ENCODE data around the gene MAPK12.

Gene MAPK12

DNA sequence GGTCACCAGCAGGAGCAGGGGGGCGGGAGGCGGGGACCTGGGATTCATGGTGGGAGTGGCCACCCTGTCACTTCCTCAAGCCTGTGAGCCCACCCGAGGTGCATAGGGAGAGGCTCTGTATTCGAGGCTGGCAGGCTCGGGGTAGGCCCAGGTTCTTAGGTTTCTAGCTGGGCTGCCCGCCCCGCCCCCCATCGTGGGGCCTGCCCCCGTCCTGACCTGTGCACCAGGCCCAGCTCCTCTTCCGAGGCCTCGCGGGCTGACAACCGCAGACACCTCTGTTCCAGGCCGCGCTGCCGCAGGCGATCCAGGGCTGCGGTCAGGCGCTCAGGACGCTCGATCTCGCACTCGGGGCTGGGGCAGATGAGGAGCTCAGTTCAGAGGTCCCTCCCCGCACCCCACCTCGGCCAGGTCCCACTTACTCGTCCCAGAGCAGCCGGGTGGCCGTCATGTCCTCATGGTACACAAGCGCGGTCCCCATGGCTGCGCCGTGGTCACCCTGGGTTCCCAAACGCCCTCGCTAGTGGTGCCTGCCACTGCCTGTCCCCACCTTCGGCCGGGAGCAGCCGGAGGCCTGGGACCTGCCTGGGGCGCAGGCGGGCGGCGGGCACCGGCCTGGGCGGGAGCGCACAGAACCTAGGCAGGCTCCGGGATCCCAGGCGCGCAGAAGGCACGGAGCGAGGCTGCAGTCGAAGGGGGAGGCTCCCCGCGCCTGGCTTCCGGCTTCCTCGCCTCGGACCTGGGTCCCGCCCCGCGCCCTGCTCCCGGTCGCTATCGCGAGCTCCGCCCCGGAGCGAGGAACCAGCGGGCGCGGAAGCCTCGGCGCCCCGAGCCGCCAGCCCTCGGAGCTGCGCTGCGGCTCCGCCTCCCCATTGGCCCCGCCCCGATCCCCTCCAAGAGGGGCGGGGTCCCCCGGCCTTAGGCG lies 10.7 kb downstream of the MAPK12 start, which contains the start of gene HDAC10:
Gene HDAC10 (minus strand): TSS at position 711 of the 922 bp plus-strand sequence. CDS start 233 bp downstream, at position 478.
- peak; percentile 83 for DNase-seq

DNA sequence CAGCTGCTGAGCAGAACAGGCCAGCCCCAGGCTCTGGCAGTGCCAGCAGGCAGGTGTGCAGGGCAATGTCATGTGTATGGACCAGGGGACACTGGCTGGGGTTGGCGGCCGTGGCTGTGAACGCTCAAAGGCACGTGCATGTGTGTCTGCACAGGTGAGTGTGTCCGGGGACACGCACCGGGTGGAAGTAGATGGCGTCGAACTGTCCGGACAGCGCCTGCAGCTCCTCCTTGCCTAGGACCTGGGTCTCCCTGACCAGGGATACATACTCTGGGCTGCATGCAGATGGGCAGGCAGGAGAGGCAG lies 11.3 kb downstream of the MAPK12 start:
- DNase-seq = no peak

DNA sequence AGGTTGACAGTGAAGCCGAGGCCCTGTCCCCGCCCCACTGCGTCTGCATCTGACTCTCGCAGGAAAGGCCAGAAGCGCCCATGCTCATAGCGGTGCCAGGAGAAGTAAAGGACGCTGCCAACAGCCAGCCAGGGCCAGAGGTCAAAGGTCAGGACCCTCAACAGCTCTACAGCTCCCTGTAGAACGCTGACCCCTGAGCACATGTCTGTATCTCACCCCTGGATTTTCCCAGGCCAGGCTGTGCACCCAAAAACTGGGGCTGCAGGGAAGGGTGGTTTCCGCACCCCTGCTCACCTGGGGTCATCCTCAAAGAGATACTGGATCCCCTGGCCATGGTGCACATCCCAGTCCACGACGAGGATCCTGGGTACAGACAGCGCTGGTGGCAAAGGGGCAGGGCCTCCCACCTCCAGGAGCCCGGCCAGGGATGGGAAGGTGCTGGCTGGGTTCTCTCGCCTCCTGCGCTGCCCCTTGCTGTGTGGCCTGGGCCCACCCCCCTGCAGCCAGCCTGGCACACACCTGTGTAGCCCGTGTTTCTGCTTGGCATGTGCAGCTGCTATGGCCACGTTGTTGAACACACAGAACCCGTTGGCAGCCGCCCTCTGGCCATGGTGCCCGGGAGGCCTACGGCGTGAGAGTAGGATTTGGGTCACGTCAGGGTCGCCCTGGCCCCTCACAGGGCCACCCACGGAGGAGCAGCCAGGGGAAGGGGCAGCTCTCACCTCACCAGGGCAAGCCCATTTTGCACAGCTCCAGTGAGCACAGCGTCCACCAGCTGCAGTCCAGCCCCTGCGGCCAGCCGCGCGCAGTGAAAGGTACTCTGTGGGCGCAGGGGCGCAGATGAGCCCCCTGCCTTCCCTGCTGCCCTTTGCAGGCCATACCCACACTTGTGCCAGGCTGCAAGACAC lies 11.9 kb downstream of the MAPK12 start:
- no peak for DNase-seq

DNA sequence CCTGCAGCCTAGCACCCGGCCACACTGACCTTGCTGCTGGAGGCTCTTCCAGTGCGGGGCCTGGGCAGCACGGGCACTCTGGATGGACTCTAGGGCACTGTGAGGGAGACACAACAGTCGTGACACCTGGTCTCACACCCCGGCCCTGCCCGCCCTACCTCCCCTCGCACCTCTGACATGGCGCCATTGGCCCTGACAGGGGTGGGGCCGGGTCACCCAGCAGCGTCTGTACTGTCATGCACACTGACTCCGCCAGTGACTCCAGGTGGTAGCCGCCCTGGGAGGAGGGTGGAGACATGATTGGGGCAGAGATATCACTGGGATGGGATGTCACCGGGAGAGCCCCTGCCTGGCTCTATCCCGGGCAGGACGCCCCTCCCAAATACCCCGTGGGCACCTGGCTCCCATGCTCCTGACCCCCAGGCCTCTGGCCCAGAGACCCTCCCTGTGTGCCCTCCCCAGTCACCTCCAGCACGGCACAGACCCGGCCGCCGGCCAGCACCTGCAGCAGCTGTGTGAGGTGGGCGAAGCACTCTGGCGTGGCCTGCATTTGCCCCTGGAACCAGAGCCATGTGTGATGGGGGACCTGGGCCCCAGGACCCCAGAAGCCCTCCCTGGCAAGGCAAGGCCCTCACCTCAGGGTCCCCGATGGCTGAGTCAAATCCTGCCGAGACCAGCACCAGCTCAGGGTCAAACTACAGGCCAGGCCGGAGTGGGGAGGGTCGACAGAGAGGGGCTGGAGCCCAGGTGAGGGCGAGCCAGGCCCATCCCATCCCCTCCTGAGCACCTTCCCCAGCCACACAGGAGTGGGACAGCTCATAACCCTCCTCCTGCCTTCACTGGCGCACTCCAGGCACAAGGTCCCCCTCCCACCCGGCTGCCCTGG lies 13.0 kb downstream of the MAPK12 start:
- no peak for DNase-seq

DNA sequence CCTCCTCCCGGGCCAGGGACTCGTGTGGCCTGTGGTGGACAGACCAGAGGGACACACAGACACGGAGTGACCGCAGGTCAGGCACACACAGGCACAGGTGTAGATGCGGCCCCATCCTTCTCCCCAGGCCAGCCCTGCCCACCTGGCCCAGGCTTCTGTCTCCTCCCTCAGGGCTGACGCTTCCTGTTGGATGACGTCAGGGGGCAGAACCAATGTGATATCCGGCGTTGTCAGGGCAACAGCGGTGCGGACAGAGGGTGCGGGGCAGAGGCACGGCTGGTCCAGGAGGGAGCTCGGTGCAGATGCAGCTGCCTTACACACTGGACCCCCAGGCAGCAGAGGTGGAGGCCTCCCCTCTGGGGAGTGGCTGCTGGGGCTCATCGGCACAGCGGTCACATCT lies 13.7 kb downstream of the MAPK12 start:
- DNase-seq = peak; percentile 58

DNA sequence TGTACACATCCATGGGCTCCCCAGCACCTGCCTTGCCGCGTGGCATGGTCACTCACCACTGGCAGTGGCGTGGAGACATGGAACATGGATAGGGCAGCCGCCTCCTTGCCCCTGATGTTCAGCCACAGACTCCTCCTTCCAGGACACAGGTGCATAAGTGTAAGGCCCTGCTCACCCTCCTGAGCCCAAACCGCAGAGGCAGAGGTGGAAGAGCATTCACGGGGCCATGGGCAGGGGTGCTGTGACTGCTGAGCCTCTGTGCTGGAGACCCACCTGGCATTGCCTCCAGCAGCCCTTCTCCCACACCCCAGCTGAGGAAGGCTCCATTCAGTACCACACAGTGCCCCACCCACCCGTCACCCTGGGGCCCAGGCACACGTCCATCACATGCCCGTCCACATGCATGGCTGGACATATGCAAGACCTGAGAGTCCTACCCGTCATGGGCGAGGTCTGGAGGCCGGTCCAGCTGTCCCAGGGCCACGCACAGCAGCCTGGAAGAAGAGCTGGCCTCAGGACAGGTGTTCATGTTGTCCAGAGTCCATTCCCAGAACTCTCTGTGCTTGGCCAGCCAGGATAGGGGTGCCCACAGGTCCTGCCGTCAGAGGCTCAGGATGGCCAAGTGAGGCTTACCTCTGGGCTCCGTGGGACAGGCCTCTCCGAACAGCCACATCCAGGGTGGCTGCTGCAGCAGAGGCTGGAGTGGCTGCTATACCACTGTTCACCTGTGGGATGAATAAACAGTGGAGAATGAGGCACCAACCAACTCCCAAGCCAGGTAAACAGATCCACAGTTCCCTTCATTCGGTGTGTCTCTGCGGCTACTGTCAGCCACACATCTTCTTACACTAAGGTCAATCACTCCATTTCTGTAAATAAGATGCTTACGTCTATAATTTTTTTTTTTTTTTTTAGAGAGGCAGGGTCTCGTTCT lies 15.0 kb downstream of the MAPK12 start:
- peak; percentile 17 for DNase-seq

DNA sequence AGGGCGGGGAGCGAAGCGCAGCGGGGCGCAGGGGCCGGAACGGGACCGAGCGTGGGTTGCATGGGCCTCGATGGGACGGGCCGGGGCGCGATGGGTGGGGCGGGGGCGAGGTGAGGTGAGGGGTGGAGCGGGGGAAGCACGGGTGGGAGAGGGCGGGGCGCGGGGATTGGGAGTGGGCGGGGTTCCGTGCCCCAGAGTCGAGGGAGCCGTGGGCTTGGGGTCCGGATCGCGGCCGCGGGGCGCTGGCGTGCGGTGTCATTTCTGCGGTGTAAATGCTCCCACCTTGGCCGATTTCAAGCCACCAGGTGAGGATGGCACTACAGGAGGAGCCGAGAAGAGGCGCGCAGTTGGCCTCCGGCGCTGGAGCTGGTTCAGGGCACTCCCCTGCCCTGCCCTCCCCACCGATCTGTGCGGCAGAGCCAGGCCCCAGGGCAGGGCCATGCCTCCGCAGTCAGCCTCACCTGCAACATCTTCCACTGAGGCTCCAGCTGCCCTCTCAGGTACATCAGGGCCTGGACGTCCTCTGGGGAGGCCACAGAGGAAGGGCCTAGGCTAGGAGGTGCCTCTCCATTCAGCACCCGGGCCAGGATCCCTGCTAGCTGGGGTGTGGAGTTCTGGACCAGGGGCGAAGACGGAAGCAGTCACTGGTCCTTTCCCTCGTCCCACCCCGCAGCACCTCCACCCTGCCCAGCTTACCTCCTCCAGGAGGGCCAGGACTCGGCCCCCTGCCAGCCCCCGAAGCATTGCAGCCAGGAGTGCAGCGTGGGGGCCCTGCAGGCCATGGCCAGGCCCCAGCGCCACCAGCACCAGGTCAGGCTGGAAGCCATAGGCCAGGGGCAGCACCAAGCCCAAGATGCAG lies 16.0 kb downstream of the MAPK12 start:
- DNase-seq = peak; percentile 76

DNA sequence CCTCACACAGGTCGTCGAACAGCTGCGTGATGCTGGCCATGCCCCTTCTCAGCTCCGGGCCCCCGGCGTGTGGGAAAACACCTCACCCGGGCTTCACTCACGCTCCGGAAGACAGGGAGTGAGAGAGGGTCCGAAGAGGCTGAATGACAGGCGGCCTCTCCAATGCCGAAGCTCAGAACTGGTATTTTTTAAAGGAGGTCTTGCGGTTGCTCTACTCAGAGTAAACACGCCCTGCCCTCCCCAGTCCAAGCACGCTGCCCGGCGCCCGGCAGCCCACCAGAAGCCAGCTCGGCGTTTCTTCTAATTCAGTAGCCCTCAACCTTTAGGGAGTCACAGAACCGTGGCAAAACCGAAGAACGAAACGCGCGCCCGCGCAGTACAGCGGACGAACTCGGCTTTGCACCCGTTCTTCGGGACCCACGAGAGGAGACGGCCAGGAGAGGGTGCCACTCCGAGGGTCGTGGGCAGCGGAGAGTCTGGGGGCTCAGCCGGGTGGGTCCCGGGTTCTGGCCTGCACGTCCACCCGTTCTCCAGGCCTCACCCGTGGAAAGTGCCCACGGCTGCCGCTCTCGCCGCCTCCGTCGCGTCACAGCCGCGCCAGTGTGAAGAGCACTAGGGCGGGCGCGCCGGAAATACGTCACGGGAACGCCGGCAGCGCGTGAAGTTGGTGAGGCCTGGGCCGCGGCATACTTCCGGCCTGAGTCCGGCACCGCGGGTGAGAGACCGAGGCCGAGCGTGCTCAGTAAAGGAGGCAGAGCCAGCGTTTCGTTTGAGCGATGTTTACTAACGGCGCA lies 16.9 kb downstream of the MAPK12 start, which contains the start of gene TUBGCP6:
Gene TUBGCP6 (minus strand): TSS at position 604 of the 794 bp plus-strand sequence. CDS start 564 bp downstream, at position 40.
- peak; percentile 93 for DNase-seq

DNA sequence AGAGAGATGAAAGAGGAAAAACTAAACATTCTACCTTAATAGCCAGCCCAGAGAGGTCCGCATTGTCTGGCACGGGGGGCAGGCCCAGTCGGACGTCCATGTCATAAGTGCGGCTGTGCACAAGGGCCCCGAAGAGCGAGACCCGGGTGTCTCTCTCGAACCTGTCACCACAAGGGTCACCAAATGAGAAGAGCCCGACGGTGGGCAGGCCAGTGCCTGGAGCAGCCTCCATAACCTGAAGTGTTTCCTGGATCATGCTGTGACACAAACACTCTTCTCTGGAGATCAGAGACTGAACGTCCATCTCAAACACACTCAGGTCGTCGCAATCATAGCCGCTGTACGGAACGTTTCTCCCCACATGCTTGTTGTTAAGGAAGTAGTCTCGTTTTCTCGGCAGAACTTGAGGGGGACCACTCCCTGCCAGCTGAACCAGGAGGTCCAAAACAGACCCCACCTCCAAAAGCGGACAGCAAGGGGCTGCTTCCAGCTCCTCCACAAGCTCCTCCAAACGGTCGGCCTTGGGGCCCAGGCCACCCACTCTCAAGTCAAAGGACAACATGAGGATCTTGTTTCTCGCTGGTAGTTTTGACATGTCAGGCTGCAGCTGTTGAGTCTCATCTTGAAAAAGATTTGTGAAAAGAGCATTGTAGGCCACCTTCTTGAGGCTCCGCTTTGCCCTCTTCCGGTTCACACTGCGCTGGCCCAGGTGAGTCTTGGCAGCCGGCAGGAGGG lies 17.6 kb downstream of the MAPK12 start:
- no peak for DNase-seq

DNA sequence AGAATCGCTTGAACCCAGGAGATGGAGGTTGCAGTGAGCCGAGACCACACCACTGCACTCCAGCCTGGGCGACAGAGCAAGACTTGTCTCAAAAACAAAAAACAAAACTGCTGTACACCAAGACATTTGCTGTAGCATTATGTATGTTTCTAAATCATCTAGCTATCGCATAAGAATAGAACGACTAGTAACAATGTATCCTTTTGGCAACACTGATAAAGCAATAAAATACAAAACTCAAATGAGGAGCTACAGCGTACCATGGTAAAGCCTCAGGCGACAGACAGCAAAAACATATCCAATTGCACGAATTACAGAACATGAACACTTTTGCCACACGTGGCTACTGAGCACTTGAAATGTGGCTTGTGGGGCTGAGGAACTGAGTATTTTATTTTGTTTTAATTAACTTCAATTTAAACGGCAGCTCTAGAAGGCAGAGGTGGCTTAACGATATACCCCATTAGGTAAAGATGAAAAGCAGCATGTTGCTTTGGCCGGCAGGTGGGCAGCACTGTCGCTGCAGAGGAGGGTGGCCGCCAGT lies 19.0 kb downstream of the MAPK12 start:
- DNase-seq = no peak

DNA sequence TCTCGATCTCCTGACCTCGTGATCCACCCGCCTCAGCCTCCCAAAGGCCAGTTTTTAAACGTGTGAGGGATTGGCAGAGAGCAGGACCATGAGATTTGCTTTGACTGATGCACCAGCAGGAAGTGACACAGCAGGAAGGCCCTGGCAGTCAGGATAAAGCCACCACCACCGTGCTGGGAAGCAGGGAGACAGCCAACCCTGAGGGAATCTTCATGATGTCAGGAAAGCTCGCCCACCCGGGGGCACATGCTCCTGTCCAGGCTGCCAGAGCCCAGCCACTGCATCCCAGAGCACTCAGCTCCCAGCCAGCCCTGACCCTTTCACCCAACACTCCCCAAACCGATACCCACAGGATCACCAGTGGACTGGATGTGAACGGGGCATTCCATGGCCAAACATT lies 22.7 kb downstream of the MAPK12 start:
- DNase-seq = no peak

DNA sequence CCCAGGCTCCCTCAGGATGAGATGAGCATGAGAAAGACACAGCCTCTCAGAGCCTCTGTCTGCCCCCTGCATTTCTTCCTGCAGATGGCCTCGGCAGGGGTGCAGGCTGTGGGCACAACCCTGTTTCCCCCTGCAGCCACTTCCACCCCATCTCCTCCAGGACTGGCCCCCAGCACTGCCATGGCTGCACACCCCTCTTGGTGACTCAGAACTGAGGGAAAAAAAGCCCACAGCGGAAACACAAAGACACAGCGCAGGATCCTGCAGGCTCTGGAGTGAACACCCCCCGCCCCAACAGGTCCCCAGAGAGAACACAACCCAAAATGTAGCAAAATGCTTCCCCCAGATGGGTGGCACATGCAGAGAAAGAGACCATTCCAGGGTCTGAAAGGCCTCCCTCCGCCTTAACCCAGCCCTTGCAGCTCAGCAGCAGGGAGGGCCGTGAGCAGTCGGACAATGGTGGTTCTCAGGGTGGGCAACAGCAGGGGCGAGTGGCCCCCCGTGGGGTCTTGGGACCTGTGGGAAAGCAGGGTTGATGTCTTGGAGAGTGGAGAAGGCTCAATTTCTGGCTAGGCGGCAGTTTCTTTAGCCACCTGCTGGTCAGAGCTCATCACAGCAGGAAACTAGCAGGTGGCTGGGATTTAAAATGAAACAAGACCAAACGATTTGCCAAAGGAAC lies 24.6 kb downstream of the MAPK12 start:
- DNase-seq = peak; percentile 24

DNA sequence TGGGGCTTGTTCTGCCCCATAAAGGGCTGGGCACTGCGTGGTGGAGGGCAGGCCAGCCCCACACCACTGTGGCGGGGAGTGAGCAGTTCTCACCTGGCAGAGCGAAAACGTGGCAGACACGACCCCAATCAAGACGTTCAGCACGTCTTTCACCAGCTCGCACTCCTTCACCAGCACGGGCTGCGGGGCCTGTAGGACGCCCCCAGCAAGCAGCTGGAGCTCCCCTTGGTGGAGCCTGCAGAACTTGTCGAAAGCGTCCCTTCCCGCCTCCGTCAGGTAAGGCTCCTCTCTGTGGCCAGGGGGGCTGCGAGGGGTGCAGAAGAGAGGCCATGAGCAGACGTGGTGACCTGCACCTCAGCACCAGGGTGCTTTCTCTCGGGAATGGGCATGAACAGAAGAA lies 28.3 kb downstream of the MAPK12 start:
- DNase-seq = no peak

DNA sequence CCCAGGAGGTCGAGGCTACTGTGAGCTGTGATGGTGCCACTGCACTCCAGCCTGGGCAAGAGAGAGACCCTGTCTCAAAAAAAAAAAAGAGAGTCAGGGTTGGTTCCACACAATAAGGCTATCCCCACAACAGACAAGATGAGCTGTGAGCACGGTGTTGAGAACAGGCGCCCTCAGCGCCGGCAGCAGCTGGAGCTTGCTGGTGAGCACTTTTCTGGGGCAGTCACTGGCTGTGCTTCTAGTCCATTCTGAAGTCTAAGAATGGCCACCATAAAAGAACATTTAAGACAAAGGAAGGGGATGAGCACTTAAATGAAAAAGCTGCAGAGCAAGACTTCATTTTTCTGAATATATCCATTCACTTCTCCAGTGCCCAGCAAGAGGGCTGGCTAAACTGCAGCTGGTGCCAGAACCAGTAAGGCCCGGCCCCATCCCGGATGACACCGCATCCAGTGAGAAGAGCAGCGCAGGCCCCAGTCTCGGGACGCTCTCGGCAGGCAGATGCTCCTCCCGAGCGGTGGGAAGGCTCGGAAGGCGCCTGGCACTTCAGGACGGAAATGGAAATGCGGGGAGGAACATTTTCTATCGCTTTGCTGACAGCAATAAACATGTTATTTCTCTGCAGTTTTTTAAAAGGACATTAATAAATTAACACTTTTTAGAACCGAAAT lies 28.9 kb downstream of the MAPK12 start:
- DNase-seq = no peak

DNA sequence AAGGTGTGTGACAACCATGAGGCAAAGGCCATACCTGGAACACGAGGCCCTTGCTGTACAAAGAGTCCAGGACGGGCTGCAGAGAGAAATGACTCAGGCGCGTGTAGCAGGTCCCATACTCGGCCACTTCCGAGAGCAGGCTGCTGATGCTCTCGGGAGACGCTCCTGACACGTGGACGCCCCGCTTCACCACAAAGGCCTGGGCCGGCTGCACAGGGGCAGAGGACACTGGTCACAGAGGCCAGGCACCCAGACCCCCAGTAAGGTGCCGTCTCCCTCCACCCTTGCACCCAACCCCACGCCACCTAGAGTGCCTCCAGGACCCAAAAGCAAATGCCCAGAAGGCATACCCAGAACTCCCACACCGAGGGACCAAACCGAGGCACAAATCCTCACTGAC lies 32.1 kb downstream of the MAPK12 start:
- DNase-seq = no peak

DNA sequence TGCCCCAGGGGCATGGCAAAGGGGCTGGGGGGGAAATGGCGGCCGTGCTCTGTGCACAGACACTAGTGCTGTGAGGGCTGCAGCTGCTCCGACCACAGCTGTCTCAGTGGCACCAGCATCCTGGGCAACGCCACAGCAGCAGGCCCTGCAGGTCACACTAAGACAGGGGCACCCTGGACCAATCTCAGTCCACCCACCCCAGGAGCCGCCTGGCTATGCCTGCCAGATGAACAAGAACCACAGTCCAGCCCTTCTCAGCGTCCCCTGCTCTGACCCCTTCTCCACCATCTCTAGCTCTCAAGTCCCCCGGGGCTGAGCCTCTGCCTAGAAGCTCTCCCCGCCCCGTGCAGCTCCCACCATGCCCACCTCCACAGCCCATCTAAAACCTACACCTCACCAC lies 33.1 kb downstream of the MAPK12 start:
- DNase-seq = no peak

DNA sequence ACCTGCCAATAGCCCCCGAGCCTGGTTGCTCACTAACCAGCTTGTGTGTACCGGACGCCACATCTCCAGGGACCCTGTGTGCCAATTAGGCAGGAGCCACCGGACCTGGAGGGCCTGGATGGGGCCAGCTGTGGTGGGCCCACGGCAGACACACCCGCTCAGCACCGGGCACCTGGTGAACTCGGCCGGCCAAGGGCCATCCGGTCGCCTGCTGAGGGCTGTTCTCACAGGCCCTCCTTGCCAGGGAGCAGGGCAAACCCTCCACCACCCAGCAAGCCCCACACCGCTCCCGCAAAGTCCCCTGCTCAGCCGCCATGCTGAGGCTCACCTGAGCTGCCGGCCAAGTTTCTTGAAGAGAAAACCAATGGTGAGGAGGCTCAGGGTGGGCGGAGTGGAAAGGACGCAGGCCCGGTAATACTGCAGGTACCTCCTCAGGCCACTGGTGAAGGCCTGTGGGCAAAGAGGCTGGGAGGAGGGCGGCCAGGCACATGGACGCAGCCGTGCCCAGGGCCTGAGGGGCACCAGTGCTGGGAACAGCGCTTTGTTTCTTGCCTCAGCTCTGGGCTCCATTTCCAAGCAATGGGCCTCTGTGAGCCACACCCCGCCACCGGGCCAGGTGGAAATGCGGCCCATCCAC lies 33.8 kb downstream of the MAPK12 start:
- no peak for DNase-seq

All from NCI-H82 (cell line).